Stimulated activated CD4-positive, alpha-beta T cell treated with anti-CD3 and anti-CD28 coated beads, TNF-alpha, amount 100 ng/mL, for 48 hours (primary cell): Measurements from ENCODE around the gene ITGB6.
A peak's percentile ranks its signal among the peaks of the same experiment; 100 is the strongest.
"Not testable (repeated sequence)": the region's sequence is repeated elsewhere in the genome, so short reads cannot be mapped to it uniquely, and the experiment has no call there.

ENCODE experiments used
- DNase-seq, 3 donors: peaks; one replicate each; pipeline ENCODE4 v3.0.0-alpha.2; 2020; ENCODE audit warnings: low read depth in 3 of 3

ITGB6 gene

GRCh38 chr2:160141419-160141818 lies 58.7 kb downstream of the ITGB6 start:
- no peak for DNase-seq

- DNase-seq = no peak
These were observed 59.6 kb downstream of the ITGB6 start for GRCh38 chr2:160140471-160140870.

GRCh38 chr2:160139991-160140390 lies 60.1 kb downstream of the ITGB6 start:
- no peak for DNase-seq

GRCh38 chr2:160139350-160139749 lies 60.7 kb downstream of the ITGB6 start:
- DNase-seq = no peak

GRCh38 chr2:160138406-160138805 lies 61.7 kb downstream of the ITGB6 start:
- DNase-seq = no peak

GRCh38 chr2:160137464-160137863 lies 62.6 kb downstream of the ITGB6 start:
- no peak for DNase-seq

- no peak for DNase-seq
These were observed 67.3 kb downstream of the ITGB6 start for GRCh38 chr2:160132761-160133160.

GRCh38 chr2:160126756-160127155 lies 73.3 kb downstream of the ITGB6 start:
- DNase-seq = no peak

GRCh38 chr2:160126315-160126714 lies 73.8 kb downstream of the ITGB6 start:
- no peak for DNase-seq

GRCh38 chr2:160125828-160126227 lies 74.2 kb downstream of the ITGB6 start:
- DNase-seq = no peak

GRCh38 chr2:160125366-160125765 lies 74.7 kb downstream of the ITGB6 start:
- DNase-seq = no peak

- DNase-seq = no peak
These were observed 75.5 kb downstream of the ITGB6 start for GRCh38 chr2:160124571-160124970.

- DNase-seq = not testable (repeated sequence)
These were observed 85.4 kb downstream of the ITGB6 start for GRCh38 chr2:160114721-160115120.

GRCh38 chr2:160114020-160114419 lies 86.1 kb downstream of the ITGB6 start:
- no peak for DNase-seq

GRCh38 chr2:160111951-160112798 lies 87.9 kb downstream of the ITGB6 start:
- DNase-seq = no peak

GRCh38 chr2:160110674-160111239 lies 89.3 kb downstream of the ITGB6 start:
- DNase-seq = no peak

- peak; percentile 11 to 60 (median 27) for DNase-seq
These were observed 90.0 kb downstream of the ITGB6 start for GRCh38 chr2:160109939-160110673.

GRCh38 chr2:160109243-160109642 lies 90.8 kb downstream of the ITGB6 start:
- no peak for DNase-seq

GRCh38 chr2:160108646-160109045 lies 91.4 kb downstream of the ITGB6 start:
- DNase-seq = no peak

- DNase-seq = no peak
These were observed 94.7 kb downstream of the ITGB6 start for GRCh38 chr2:160105366-160105765.

- no peak for DNase-seq
These were observed 96.0 kb downstream of the ITGB6 start for GRCh38 chr2:160104115-160104514.

GRCh38 chr2:160097326-160097725 lies 102.7 kb downstream of the ITGB6 start:
- DNase-seq = no peak

GRCh38 chr2:160096409-160096808 lies 103.7 kb downstream of the ITGB6 start:
- DNase-seq = peak in 1 of 3 donors; percentile 3
